OCI-LY1 (cell line): ENCODE measurements around the gene NEDD4L.

Experiments used
- H2AFZ ChIP-seq: fragments of 200-600 bp; sonication (generic), shearing (Covaris generic); 2 replicates; pipeline ENCODE4 v1.6.0; 2014; ENCODE audit warnings: antibody characterized with exemption, mild to moderate bottlenecking, low read length
- H3F3A ChIP-seq: fragments of 200-600 bp; sonication (generic), shearing (Covaris generic); 2 replicates; pipeline ENCODE4 v1.6.0; 2014; ENCODE audit warnings: mild to moderate bottlenecking, antibody characterized with exemption, low read length, moderate library complexity; ENCODE audit not compliant: insufficient read depth
- H3K27ac ChIP-seq: fragments of 200-600 bp; sonication (generic); 2 replicates; pipeline ENCODE4 v1.5.1; 2014; ENCODE audit warnings: low read length, mixed run types, mild to moderate bottlenecking, low read depth; ENCODE audit not compliant: poor library complexity, severe bottlenecking
- H3K27me3 ChIP-seq: fragments of 200-600 bp; sonication (generic); 2 replicates; pipeline ENCODE4 v1.6.0; 2014; ENCODE audit warnings: antibody characterized with exemption, mild to moderate bottlenecking, low read length, moderate library complexity; ENCODE audit not compliant: insufficient read depth
- H3K36me3 ChIP-seq: fragments of 200-600 bp; sonication (generic); 2 replicates; pipeline ENCODE4 v1.6.1; 2014; ENCODE audit warnings: mild to moderate bottlenecking, antibody characterized with exemption, low read length, moderate library complexity, mixed read lengths; ENCODE audit not compliant: insufficient read depth
- H3K4me1 ChIP-seq: fragments of 200-600 bp; sonication (generic); 2 replicates; pipeline ENCODE4 v1.5.1; 2014; ENCODE audit warnings: mild to moderate bottlenecking, low read length, moderate library complexity; ENCODE audit not compliant: insufficient read depth, severe bottlenecking
- H3K4me2 ChIP-seq: fragments of 200-600 bp; sonication (generic), shearing (Covaris generic); 2 replicates; pipeline ENCODE4 v1.6.1; 2014; ENCODE audit warnings: low read length
- H3K4me3 ChIP-seq: fragments of 200-600 bp; sonication (generic); 2 replicates; pipeline ENCODE4 v1.5.1; 2014; ENCODE audit warnings: low read length, low read depth, mild to moderate bottlenecking, mixed read lengths; ENCODE audit not compliant: poor library complexity, severe bottlenecking
- H3K79me2 ChIP-seq: fragments of 200-600 bp; shearing (Covaris generic); 2 replicates; pipeline ENCODE4 v1.6.1; 2016; ENCODE audit warnings: mixed run types, low read length, mixed read lengths; ENCODE audit not compliant: insufficient read depth
- H3K9ac ChIP-seq: fragments of 200-600 bp; sonication (generic), shearing (Covaris generic); 2 replicates; pipeline ENCODE4 v1.6.1; 2014; ENCODE audit warnings: mild to moderate bottlenecking, low read length, mixed read lengths
- H3K9me2 ChIP-seq: fragments of 200-600 bp; sonication (generic), shearing (Covaris generic); 2 replicates; pipeline ENCODE4 v1.6.1; 2014; ENCODE audit warnings: low read depth, mild to moderate bottlenecking, low read length, mixed read lengths
- H3K9me3 ChIP-seq: fragments of 200-600 bp; shearing (Covaris generic); 2 replicates; pipeline ENCODE4 v1.6.1; 2014; ENCODE audit warnings: low read length, mixed read lengths
- H4K20me1 ChIP-seq: fragments of 200-600 bp; sonication (generic), shearing (Covaris generic); 2 replicates; pipeline ENCODE4 v1.6.0; 2016; ENCODE audit warnings: mild to moderate bottlenecking, low read length; ENCODE audit not compliant: insufficient read depth
- CTCF ChIP-seq: fragments of 200-600 bp; sonication (generic), shearing (Covaris generic); IDR thresholded peaks from 2 replicates; pipeline ENCODE4 v1.5.1; 2017; ENCODE audit warnings: mild to moderate bottlenecking, antibody characterized with exemption, low read length, moderate library complexity, mixed read lengths
- EZH2 ChIP-seq: fragments of 200-600 bp; sonication (generic), shearing (Covaris generic); IDR thresholded peaks from 2 replicates; pipeline ENCODE4 v1.8.0; 2017; ENCODE audit warnings: borderline replicate concordance, mixed run types, mild to moderate bottlenecking, antibody characterized with exemption, low read length, moderate library complexity, mixed read lengths

Gene NEDD4L

DNA sequence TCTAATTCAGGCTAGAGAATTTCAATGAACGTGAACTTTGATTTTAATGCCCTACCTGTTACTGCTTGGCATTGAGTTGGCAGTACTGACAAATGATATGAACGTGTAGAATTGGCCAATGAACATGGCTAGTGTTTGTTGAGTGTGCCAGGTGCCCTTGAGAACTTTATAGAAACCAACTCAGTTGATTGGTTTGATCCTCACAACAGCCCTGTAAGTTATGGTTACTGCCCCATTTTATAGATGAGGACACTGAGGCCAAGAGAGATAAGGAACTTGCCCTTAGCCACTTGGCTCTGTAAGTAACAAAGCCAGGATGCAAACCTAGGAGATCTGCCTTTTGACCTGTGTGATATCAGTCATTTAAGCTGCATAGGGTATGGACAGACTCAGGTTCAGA is 275.7 kb downstream of the NEDD4L start:
- H3K9me2 ChIP-seq: no peaks in the 10 kb centered on the region
- H2AFZ ChIP-seq: no peak overlapping the region
- no peaks in the 10 kb centered on the region for H3K36me3 ChIP-seq
- H3K9me3 ChIP-seq: no peaks in the 10 kb centered on the region
- no peaks in the 10 kb centered on the region for H4K20me1 ChIP-seq
- H3F3A ChIP-seq: no peaks in the 10 kb centered on the region
- H3K27me3 ChIP-seq: no peaks in the 10 kb centered on the region
- no peaks in the 10 kb centered on the region for H3K79me2 ChIP-seq
- no peaks in the 10 kb centered on the region for H3K4me1 ChIP-seq
- H3K4me2 ChIP-seq: no peak overlapping the region
- no peak for TF ChIP-seq CTCF
- no peak overlapping the region for H3K4me3 ChIP-seq
- H3K9ac ChIP-seq: no peak overlapping the region
- no peak overlapping the region for H3K27ac ChIP-seq

DNA sequence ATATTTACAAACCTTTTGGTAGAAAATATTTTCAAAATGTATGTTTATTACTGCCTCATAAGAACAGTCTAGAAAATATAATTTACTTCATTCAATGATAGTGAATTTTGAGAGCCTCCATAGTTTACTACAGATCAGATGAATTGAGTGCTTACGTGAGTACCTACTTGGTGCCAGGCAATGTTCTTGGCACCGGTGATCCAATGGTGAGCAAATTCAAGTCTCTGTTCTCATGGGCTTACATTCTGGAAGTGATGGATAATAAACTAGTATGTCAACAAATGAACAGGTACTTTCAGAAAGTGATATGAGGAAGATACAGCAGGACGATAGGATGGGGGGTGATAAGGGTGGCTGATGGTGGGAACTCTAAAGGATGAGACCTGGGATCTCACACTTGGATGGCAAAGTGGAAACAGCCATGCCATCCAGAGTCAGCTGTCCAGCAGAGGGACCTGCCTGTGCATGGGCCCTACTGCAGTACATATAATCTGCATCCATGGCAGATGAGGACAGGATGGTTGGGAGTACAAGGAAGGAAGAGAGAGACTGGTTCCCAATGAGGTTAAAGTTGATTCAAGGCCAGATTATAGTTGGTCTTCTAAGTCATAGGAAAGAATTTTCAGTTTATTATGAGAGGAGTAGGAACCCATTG is 277.0 kb downstream of the NEDD4L start:
- Histone ChIP-seq H3K4me3 (no peak overlapping the region), H3K4me2 (no peak overlapping the region), H3F3A (no peaks in the 10 kb centered on the region), H3K79me2 (no peaks in the 10 kb centered on the region), H3K4me1 (no peaks in the 10 kb centered on the region), H3K36me3 (no peaks in the 10 kb centered on the region), H3K9ac (no peak overlapping the region), H3K27ac (no peak overlapping the region), H2AFZ (no peak overlapping the region), H3K9me3 (no peaks in the 10 kb centered on the region), H4K20me1 (no peaks in the 10 kb centered on the region), H3K9me2 (no peaks in the 10 kb centered on the region), H3K27me3 (no peaks in the 10 kb centered on the region)
- TF ChIP-seq EZH2 (no peak), CTCF (no peak)

GRCh38 chr18:58321986-58322385 is 278.0 kb downstream of the NEDD4L start:
- Histone ChIP-seq H3K4me2 (no peak overlapping the region), H3K79me2 (no peaks in the 10 kb centered on the region), H3K9me3 (no peaks in the 10 kb centered on the region), H3K9me2 (no peaks in the 10 kb centered on the region), H3K36me3 (no peaks in the 10 kb centered on the region), H3F3A (no peaks in the 10 kb centered on the region), H3K4me3 (no peak overlapping the region), H4K20me1 (no peaks in the 10 kb centered on the region), H2AFZ (no peak overlapping the region), H3K9ac (no peak overlapping the region), H3K27me3 (no peaks in the 10 kb centered on the region), H3K27ac (no peak overlapping the region), H3K4me1 (no peaks in the 10 kb centered on the region)
- TF ChIP-seq CTCF (peak; percentile 52), EZH2 (no peak)
